M059J (cell line): Measurements from ENCODE around the gene PTPRN2. TPM values are rescaled to one million over a fixed set of nuclear protein-coding genes. Genes with fewer than 3 reads are reported as not detected.

Experiments
- DNase-seq: peaks from one replicate; pipeline ENCODE4 v3.0.0-alpha.2; 2012; ENCODE audit warnings: low read depth
- total RNA-seq: library from RNA; depleted of rRNA; stranded (reverse); fragments of >200 nt; shearing (Covaris generic); gene quantifications from 2 replicates; pipeline ENCODE4 v1.2.3, GENCODE V29; 2014

PTPRN2 gene
- total RNA-seq, 1 experiment from 2014 or later: 2.3 TPM

GRCh38 chr7:157547102-157547501 is 1040.5 kb downstream of the PTPRN2 start:
- DNase-seq: no peak

- no peak for DNase-seq
Measured at GRCh38 chr7:157545681-157546060, 1042.0 kb downstream of the PTPRN2 start.

GRCh38 chr7:157544980-157545680 is 1042.5 kb downstream of the PTPRN2 start:
- DNase-seq: no peak

- DNase-seq: no peak
Measured at GRCh38 chr7:157544226-157544625, 1043.4 kb downstream of the PTPRN2 start.

GRCh38 chr7:157543791-157544190 is 1043.8 kb downstream of the PTPRN2 start:
- DNase-seq: no peak

GRCh38 chr7:157543276-157543675 is 1044.3 kb downstream of the PTPRN2 start:
- DNase-seq: no peak

- no peak for DNase-seq
Measured at GRCh38 chr7:157542068-157543021, 1045.3 kb downstream of the PTPRN2 start.

GRCh38 chr7:157541295-157542067 is 1046.1 kb downstream of the PTPRN2 start:
- no peak for DNase-seq

GRCh38 chr7:157540606-157541294 is 1046.9 kb downstream of the PTPRN2 start:
- DNase-seq: no peak

GRCh38 chr7:157540020-157540419 is 1047.6 kb downstream of the PTPRN2 start:
- no peak for DNase-seq

- no peak for DNase-seq
Measured at GRCh38 chr7:157539521-157539920, 1048.1 kb downstream of the PTPRN2 start.

GRCh38 chr7:157538735-157539134 is 1048.9 kb downstream of the PTPRN2 start:
- DNase-seq: no peak

- DNase-seq: no peak
Measured at GRCh38 chr7:157538321-157538720, 1049.3 kb downstream of the PTPRN2 start.

GRCh38 chr7:157537056-157537455 is 1050.6 kb downstream of the PTPRN2 start:
- no peak for DNase-seq

- DNase-seq: no peak
Measured at GRCh38 chr7:157532068-157532467, 1055.6 kb downstream of the PTPRN2 start.

GRCh38 chr7:157529768-157530560 is 1057.7 kb downstream of the PTPRN2 start:
- DNase-seq: no peak

GRCh38 chr7:157528785-157529341 is 1058.8 kb downstream of the PTPRN2 start:
- no peak for DNase-seq

- DNase-seq: no peak
Measured at GRCh38 chr7:157527686-157528085, 1059.9 kb downstream of the PTPRN2 start.

- no peak for DNase-seq
Measured at GRCh38 chr7:157526913-157527634, 1060.5 kb downstream of the PTPRN2 start.
